ENCODE results near the gene VPS35L. TPM values are rescaled to one million over a fixed set of nuclear protein-coding genes. Genes with fewer than 3 reads are reported as not detected.
"Not testable (repeated sequence)": the region's sequence is repeated elsewhere in the genome, so short reads cannot be mapped to it uniquely, and the experiment has no call there.

Gene VPS35L
- total RNA-seq, 1 experiment from 2014 or later = 27.9 TPM

GRCh38 chr16:19532601-19533000 lies 22.9 kb upstream of the VPS35L start:
- no peak for DNase-seq (ENCODE audit: extremely low read depth, low read depth)

- DNase-seq (ENCODE audit: extremely low read depth, low read depth) = no peak
Observed at GRCh38 chr16:19540241-19540970, 15.1 kb upstream of the VPS35L start.

GRCh38 chr16:19542138-19542821 lies 13.2 kb upstream of the VPS35L start:
- DNase-seq (ENCODE audit: extremely low read depth, low read depth) = no peak

- not testable (repeated sequence) for DNase-seq (ENCODE audit: extremely low read depth, low read depth)
Observed at GRCh38 chr16:19543278-19543996, 12.1 kb upstream of the VPS35L start.

- no peak for DNase-seq (ENCODE audit: extremely low read depth, low read depth)
Observed at GRCh38 chr16:19548144-19548543, 7.4 kb upstream of the VPS35L start.

- DNase-seq (ENCODE audit: extremely low read depth, low read depth) = no peak
Observed at GRCh38 chr16:19549673-19550072, 5.8 kb upstream of the VPS35L start.

GRCh38 chr16:19555938-19556771 lies 652 bp downstream of the VPS35L start:
- DNase-seq (ENCODE audit: extremely low read depth, low read depth) = peak; percentile 49

- DNase-seq (ENCODE audit: extremely low read depth, low read depth) = peak; percentile 44
Observed at GRCh38 chr16:19559242-19559910, 3.9 kb downstream of the VPS35L start.

- no peak for DNase-seq (ENCODE audit: extremely low read depth, low read depth)
Observed at GRCh38 chr16:19560078-19560477, 4.6 kb downstream of the VPS35L start.

GRCh38 chr16:19563377-19563776 lies 7.9 kb downstream of the VPS35L start:
- DNase-seq (ENCODE audit: extremely low read depth, low read depth) = no peak

GRCh38 chr16:19566362-19566761 lies 10.9 kb downstream of the VPS35L start:
- DNase-seq (ENCODE audit: extremely low read depth, low read depth) = no peak

GRCh38 chr16:19567560-19567959 lies 12.1 kb downstream of the VPS35L start:
- no peak for DNase-seq (ENCODE audit: extremely low read depth, low read depth)

- DNase-seq (ENCODE audit: extremely low read depth, low read depth) = no peak
Observed at GRCh38 chr16:19573997-19574396, 18.5 kb downstream of the VPS35L start.

- no peak for DNase-seq (ENCODE audit: extremely low read depth, low read depth)
Observed at GRCh38 chr16:19574615-19575014, 19.1 kb downstream of the VPS35L start.

GRCh38 chr16:19578378-19578971 lies 23.0 kb downstream of the VPS35L start:
- DNase-seq (ENCODE audit: extremely low read depth, low read depth) = no peak

- DNase-seq (ENCODE audit: extremely low read depth, low read depth) = no peak
Observed at GRCh38 chr16:19582050-19582831, 26.7 kb downstream of the VPS35L start.

- DNase-seq (ENCODE audit: extremely low read depth, low read depth) = peak; percentile 64
Observed at GRCh38 chr16:19583665-19584300, 28.3 kb downstream of the VPS35L start.

GRCh38 chr16:19588661-19589060 lies 33.2 kb downstream of the VPS35L start:
- no peak for DNase-seq (ENCODE audit: extremely low read depth, low read depth)
